RWPE1 (cell line): ENCODE measurements around the gene HIC1.

Experiments used
- CTCF ChIA-PET: fragments of 350-600 bp; sonication (Branson Sonifier 250); formaldehyde crosslinking; extraction: SDS; loops from one replicate; lab custom pipeline; 2021; lab: Yijun Ruan, JAX
- POLR2A ChIA-PET: fragments of 400-600 bp; formaldehyde crosslinking; extraction: SDS; loops from one replicate; lab custom pipeline; 2020; ENCODE audit warnings: antibody characterized with exemption; ENCODE audit not compliant: low non-redundant PET; lab: Yijun Ruan, JAX
- DNase-seq: peaks from one replicate; pipeline ENCODE4 v3.0.0; 2012; ENCODE audit warnings: low spot score
- H3K27ac ChIP-seq: fragments of 450-650 bp; 2 replicates; pipeline ENCODE4 v1.5.1; 2017
- TF ChIP-seq, protein P1 (sequence below): fragments of 450-650 bp; conservative IDR thresholded peaks from 2 replicates; pipeline ENCODE4 v1.5.1; 2017; ENCODE audit warnings: low read depth, mild to moderate bottlenecking

The HIC1 gene

DNA sequence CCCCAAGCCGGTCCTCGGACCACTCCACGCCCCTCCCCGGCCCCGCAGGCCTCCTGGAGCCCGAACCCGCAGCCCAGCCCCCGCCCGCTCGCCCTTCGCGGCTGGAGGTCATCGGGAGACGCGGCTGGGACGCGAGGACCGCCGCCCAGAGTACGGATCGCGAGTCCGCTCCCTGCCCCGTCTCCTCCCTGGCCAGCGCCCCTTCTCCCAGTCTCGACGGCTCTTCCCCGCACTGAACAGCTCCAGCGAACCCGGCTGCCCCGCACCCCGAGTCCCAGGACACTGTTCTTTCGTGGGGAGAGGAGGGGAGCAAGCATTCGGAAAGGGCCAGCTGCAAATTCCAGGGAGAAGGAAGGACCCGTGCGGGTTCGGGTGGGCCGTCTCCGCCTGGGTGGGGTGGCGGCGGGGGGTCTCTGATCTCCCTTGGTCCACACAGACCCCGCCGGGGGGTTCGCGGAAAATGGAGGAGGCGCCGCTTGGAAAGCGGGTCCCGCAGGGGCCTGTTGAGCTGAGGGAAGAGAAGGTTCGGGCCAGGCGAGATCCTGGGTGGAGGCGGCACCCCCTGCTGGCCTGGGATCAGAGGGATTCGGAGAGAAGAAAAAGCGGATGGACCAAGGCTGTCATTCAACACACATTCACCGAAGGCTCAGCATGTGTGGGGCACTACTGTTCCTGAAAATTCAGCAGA lies 29.1 kb upstream of the HIC1 start:
- DNase-seq = peak; percentile 81
- ChIA-PET CTCF (interaction anchor here (0.5 to 3.9 kb wide), 26 partner anchors 10 to 380 kb away, joined by 3 to 53 read pairs (median 3); partner anchors contain the start of gene SCARF1), POLR2A (interaction anchor here (0.6 kb wide), 1 partner anchor 120 kb away, joined by 3 read pairs; no protein-coding TSS in a partner anchor)
- peak overlapping the region; percentile 83 for H3K27ac ChIP-seq
- TF ChIP-seq, protein P1, sequence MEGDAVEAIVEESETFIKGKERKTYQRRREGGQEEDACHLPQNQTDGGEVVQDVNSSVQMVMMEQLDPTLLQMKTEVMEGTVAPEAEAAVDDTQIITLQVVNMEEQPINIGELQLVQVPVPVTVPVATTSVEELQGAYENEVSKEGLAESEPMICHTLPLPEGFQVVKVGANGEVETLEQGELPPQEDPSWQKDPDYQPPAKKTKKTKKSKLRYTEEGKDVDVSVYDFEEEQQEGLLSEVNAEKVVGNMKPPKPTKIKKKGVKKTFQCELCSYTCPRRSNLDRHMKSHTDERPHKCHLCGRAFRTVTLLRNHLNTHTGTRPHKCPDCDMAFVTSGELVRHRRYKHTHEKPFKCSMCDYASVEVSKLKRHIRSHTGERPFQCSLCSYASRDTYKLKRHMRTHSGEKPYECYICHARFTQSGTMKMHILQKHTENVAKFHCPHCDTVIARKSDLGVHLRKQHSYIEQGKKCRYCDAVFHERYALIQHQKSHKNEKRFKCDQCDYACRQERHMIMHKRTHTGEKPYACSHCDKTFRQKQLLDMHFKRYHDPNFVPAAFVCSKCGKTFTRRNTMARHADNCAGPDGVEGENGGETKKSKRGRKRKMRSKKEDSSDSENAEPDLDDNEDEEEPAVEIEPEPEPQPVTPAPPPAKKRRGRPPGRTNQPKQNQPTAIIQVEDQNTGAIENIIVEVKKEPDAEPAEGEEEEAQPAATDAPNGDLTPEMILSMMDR = peak; percentile 78

DNA sequence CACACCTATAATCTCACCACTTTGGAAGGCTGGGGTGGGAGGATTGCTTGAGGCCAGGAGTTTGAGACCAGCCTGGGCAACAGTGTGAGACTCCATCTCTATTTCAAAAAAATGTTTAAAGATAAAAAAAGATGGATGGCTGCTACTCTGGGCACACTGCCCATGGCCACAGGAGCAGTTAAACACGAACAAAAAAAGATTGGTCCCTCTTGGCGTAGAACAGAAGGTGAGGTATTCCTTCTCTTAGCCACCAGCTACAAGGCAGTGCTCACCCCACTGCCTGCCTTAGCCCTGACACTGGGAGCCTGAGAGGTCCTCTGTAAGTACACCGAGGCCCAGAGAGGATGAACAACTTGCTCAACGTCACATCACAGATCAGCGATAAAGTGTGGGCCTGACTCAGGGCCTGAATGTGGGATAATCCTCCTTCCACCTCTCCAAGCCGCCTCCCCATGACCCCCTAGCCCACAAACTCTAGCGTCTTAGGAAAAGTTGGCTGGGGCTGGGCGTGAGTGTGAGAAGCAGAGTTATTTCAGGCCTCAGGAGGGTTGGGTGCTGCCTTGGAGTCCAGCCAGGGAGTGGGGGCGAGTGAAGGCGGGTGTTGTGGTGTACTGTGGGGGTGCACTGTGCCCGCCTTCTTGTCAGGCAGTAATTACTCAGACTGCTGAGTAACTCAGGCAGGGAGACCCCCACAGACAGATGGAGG lies 27.2 kb upstream of the HIC1 start:
- no peak for DNase-seq
- ChIA-PET CTCF (interaction anchor here (0.6 to 0.7 kb wide), 3 partner anchors 39 to 231 kb away, joined by 3 to 4 read pairs (median 3); no protein-coding TSS in a partner anchor), POLR2A (no interaction called here)
- TF ChIP-seq, protein P1 = no peak
- H3K27ac ChIP-seq = peak overlapping the region; percentile 32; the same call in 1 of the 2 replicates

- ChIA-PET POLR2A (no interaction called here), CTCF (interaction anchor here (0.6 kb wide), 1 partner anchor 230 kb away, joined by 3 read pairs; no protein-coding TSS in a partner anchor)
- no peak for DNase-seq
- TF ChIP-seq, protein P1 = no peak
- H3K27ac ChIP-seq = peak overlapping the region; percentile 32
Observed at GRCh38 chr17:2028234-2028614, 26.7 kb upstream of the HIC1 start.

DNA sequence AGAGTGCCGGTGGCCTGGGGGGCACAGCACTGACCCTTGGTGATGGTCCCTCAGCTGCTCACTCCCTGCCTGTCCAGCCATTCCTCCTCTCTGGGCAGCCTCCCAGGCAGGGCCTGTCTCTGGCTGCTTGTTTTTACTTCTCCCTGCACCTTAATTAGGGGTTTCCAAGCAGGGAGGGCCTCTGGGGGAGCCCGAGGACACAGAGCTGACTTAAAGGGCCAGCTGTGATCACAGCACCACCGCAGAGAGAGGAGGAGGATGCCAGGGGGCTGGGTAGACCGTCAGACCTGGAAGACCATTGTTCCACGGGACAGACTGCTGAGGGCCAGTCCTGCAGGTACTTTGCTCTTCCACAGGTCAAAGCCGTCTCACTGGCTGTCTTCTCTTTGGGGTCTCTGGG lies 26.2 kb upstream of the HIC1 start:
- TF ChIP-seq, protein P1 = no peak
- ChIA-PET CTCF (interaction anchor here (0.5 to 0.6 kb wide), 2 partner anchors 163 to 230 kb away, joined by 3 read pairs; no protein-coding TSS in a partner anchor), POLR2A (no interaction called here)
- peak overlapping the region; percentile 32 for H3K27ac ChIP-seq
- DNase-seq = no peak

GRCh38 chr17:2029911-2030778 lies 24.8 kb upstream of the HIC1 start, which contains the start of gene DPH1:
Gene DPH1, plus strand, starts transcription at chr17:2030153. Its CDS starts 17 bp downstream, at chr17:2030170.
- DNase-seq = peak; percentile 90
- H3K27ac ChIP-seq = peak within 1 kb of the TSS; percentile 76
- POLR2A ChIA-PET = no interaction called here
- CTCF ChIA-PET = interaction anchor here (0.5 to 0.7 kb wide), 4 partner anchors 179 to 1492 kb away, joined by 3 to 10 read pairs (median 4); no protein-coding TSS in a partner anchor
- TF ChIP-seq, protein P1 = no peak
